Measurements from ENCODE around the gene PSMF1.

Gene PSMF1

GRCh38 chr20:1154691-1155090, 36.3 kb downstream of the PSMF1 start:
- no peak for DNase-seq (ENCODE audit: low spot score)
- in situ Hi-C loops (cut with MboI; ENCODE audit: low sequenced_read_pairs, unreplicated experiment) = no loop called here
- no peak for TF ChIP-seq CTCF (IDR thresholded peaks at IDR 0.05; ENCODE audit: borderline replicate concordance, control extremely low read depth, extremely low read depth, insufficient read depth, missing control alignments)

GRCh38 chr20:1155342-1155741, 36.9 kb downstream of the PSMF1 start:
- no peak for DNase-seq (ENCODE audit: low spot score)
- no peak for TF ChIP-seq CTCF (IDR thresholded peaks at IDR 0.05; ENCODE audit: borderline replicate concordance, control extremely low read depth, extremely low read depth, insufficient read depth, missing control alignments)
- in situ Hi-C loops (cut with MboI; ENCODE audit: low sequenced_read_pairs, unreplicated experiment) = no loop called here

GRCh38 chr20:1160496-1160895, 42.1 kb downstream of the PSMF1 start:
- in situ Hi-C loops (cut with MboI; ENCODE audit: low sequenced_read_pairs, unreplicated experiment) = no loop called here
- no peak for DNase-seq (ENCODE audit: low spot score)
- no peak for TF ChIP-seq CTCF (IDR thresholded peaks at IDR 0.05; ENCODE audit: borderline replicate concordance, control extremely low read depth, extremely low read depth, insufficient read depth, missing control alignments)

GRCh38 chr20:1160991-1161390, 42.6 kb downstream of the PSMF1 start:
- in situ Hi-C loops (cut with MboI; ENCODE audit: low sequenced_read_pairs, unreplicated experiment) = no loop called here
- no peak for TF ChIP-seq CTCF (IDR thresholded peaks at IDR 0.05; ENCODE audit: borderline replicate concordance, control extremely low read depth, extremely low read depth, insufficient read depth, missing control alignments)
- DNase-seq (ENCODE audit: low spot score) = no peak

- in situ Hi-C loops (cut with MboI; ENCODE audit: low sequenced_read_pairs, unreplicated experiment) = no loop called here
- TF ChIP-seq CTCF (IDR thresholded peaks at IDR 0.05; ENCODE audit: borderline replicate concordance, control extremely low read depth, extremely low read depth, insufficient read depth, missing control alignments) = no peak
- no peak for DNase-seq (ENCODE audit: low spot score)
These were observed 44.7 kb downstream of the PSMF1 start for GRCh38 chr20:1163105-1163504.

GRCh38 chr20:1163653-1164052, 45.3 kb downstream of the PSMF1 start:
- in situ Hi-C loops (cut with MboI; ENCODE audit: low sequenced_read_pairs, unreplicated experiment) = no loop called here
- DNase-seq (ENCODE audit: low spot score) = no peak
- TF ChIP-seq CTCF (IDR thresholded peaks at IDR 0.05; ENCODE audit: borderline replicate concordance, control extremely low read depth, extremely low read depth, insufficient read depth, missing control alignments) = no peak

GRCh38 chr20:1164871-1165270, 46.5 kb downstream of the PSMF1 start:
- in situ Hi-C loops (cut with MboI; ENCODE audit: low sequenced_read_pairs, unreplicated experiment) = no loop called here
- no peak for DNase-seq (ENCODE audit: low spot score)
- no peak for TF ChIP-seq CTCF (IDR thresholded peaks at IDR 0.05; ENCODE audit: borderline replicate concordance, control extremely low read depth, extremely low read depth, insufficient read depth, missing control alignments)

All from GM13976 (cell line).